Activated T-cell treated with anti-CD3 and anti-CD28 coated beads, Interleukin-2, amount 50 U/mL, for 4 hours (primary cell): Measurements from ENCODE around the gene G2E3. TPM values are rescaled to one million over a fixed set of nuclear protein-coding genes. Genes with fewer than 3 reads are reported as not detected.
"Not testable (repeated sequence)": the region's sequence is repeated elsewhere in the genome, so short reads cannot be mapped to it uniquely, and the experiment has no call there.

Experiments
- ATAC-seq, 2 donors: fragments of 200-7000 bp; cut with Tn5 transposase; one replicate each; pipeline ENCODE4 v1.10.0; 2021
- DNase-seq: peaks from one replicate; pipeline ENCODE4 v3.0.0-alpha.2; 2020
- H3K27me3 Mint-ChIP-seq: one replicate; pipeline ENCODE4 v1.8.0; 2021; ENCODE audit warnings: low read depth, mixed read lengths
- H3K36me3 Mint-ChIP-seq: one replicate; pipeline ENCODE4 v1.8.0; 2022; ENCODE audit warnings: mixed read lengths; ENCODE audit not compliant: insufficient read depth
- H3K4me1 Mint-ChIP-seq: one replicate; pipeline ENCODE4 v1.8.0; 2021; ENCODE audit warnings: low read depth, mixed read lengths
- H3K4me3 Mint-ChIP-seq: one replicate; pipeline ENCODE4 v1.8.0; 2021; ENCODE audit warnings: mild to moderate bottlenecking, moderate library complexity, mixed read lengths
- H3K9me3 Mint-ChIP-seq: one replicate; pipeline ENCODE4 v1.8.0; 2021; ENCODE audit warnings: mixed read lengths
- total RNA-seq, 3 donors: library from RNA; stranded (reverse); gene quantifications; one replicate each; pipeline ENCODE4 v1.2.1, GENCODE V29; 2021

Gene G2E3
- total RNA-seq, 3 donors from 2014 or later, result 11.6 to 16.5 (median 16.0) TPM

- Mint-ChIP-seq H3K4me3 (no peak overlapping the region), H3K36me3 (peaks cover 9% of the 10 kb centered on the region), H3K27me3 (no peaks in the 10 kb centered on the region), H3K9me3 (no peaks in the 10 kb centered on the region), H3K4me1 (peaks cover 79% of the 10 kb centered on the region)
- no peak for DNase-seq
- ATAC-seq, result no peak
Observed at GRCh38 chr14:30573226-30573814, 14.4 kb downstream of the G2E3 start.

- no peak for ATAC-seq
- peaks cover 81% of the 10 kb centered on the region for H3K4me1 Mint-ChIP-seq
- no peaks in the 10 kb centered on the region for H3K27me3 Mint-ChIP-seq
- no peak overlapping the region for H3K4me3 Mint-ChIP-seq
- peaks cover 9% of the 10 kb centered on the region for H3K36me3 Mint-ChIP-seq
- DNase-seq, result no peak
- H3K9me3 Mint-ChIP-seq, result no peaks in the 10 kb centered on the region
Observed at GRCh38 chr14:30573966-30574365, 15.0 kb downstream of the G2E3 start.

DNA sequence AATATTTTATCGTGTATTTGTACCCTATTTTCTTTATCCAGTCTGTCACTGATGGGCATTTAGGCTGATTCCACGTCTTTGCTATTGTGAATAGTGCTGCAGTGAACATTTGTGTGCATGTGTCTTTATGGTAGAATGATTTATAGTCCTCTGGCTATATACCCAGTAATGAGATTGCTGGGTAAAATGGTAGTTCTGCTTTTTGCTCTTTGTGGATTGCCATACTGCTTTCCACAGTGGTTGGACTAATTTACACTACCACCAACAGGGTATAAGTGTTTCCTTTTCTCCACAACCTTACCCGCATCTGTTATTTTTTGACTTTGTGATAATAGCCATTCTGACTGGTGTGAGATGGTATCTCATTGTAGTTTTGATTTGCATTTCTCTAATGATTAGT, 15.8 kb downstream of the G2E3 start:
- not testable (repeated sequence) for DNase-seq, ATAC-seq, H3K27me3 Mint-ChIP-seq, H3K4me3 Mint-ChIP-seq, H3K36me3 Mint-ChIP-seq, H3K9me3 Mint-ChIP-seq
- peaks cover 75% of the 10 kb centered on the region for H3K4me1 Mint-ChIP-seq

GRCh38 chr14:30576333-30576732, 17.4 kb downstream of the G2E3 start:
- not testable (repeated sequence) for H3K9me3 Mint-ChIP-seq, DNase-seq, H3K4me3 Mint-ChIP-seq, H3K36me3 Mint-ChIP-seq, ATAC-seq, H3K27me3 Mint-ChIP-seq
- H3K4me1 Mint-ChIP-seq, result peaks cover 59% of the 10 kb centered on the region

DNA sequence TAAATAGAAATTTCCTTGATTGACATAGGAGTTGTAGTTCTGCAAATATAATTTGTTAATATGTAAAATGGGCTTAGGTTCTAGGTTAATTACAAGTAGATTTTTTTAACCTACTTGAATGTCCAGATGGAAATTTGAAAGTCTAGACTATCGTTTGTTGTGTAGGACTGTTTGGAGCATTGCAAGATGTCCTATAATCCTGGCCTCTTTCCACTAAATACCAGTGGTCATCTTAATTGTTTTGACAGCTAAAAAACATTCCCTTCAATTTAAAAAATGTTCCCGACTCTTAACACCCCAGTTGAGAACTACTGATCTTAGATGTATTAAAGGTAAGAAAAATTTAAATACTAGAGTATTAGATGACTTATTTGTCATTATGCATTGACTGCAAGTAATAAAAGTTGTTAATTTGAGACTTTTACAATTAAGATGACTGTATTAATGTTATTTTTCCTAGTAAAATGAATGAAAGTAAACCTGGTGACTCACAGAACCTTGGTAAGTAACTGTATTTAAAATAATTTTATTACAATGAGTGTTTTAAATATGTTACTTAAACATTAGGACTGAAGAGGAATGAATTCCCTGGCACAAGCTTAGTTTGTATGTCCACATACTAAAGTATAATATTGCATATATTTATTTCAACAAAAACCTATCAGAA, 21.8 kb downstream of the G2E3 start:
- ATAC-seq, result no peak
- H3K9me3 Mint-ChIP-seq, result peaks cover 19% of the 10 kb centered on the region
- no peak for DNase-seq
- no peaks in the 10 kb centered on the region for H3K27me3 Mint-ChIP-seq
- H3K36me3 Mint-ChIP-seq, result peaks cover 36% of the 10 kb centered on the region
- no peak overlapping the region for H3K4me3 Mint-ChIP-seq
- H3K4me1 Mint-ChIP-seq, result peaks cover 33% of the 10 kb centered on the region

DNA sequence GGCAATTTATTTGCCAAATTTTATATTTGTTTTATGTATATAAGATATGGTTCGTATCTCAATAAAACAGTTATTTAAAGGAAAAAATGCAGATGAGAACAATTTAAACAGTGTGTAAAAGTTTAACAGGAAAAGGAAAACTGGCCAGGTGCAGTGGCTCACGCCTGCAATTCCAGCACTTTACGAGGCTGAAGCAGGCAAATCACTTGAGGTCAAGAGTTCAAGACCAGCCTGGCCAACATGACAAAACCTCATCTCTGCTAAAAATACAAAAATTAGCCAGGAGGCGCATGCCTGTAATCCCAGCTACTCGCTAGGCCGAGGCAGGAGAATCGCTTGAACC, 22.3 kb downstream of the G2E3 start:
- H3K4me1 Mint-ChIP-seq, result peaks cover 31% of the 10 kb centered on the region
- no peaks in the 10 kb centered on the region for H3K27me3 Mint-ChIP-seq
- peaks cover 19% of the 10 kb centered on the region for H3K9me3 Mint-ChIP-seq
- ATAC-seq, result no peak
- DNase-seq, result no peak
- H3K36me3 Mint-ChIP-seq, result peaks cover 40% of the 10 kb centered on the region
- no peak overlapping the region for H3K4me3 Mint-ChIP-seq

- DNase-seq, result no peak
Observed at GRCh38 chr14:30582376-30582775, 23.4 kb downstream of the G2E3 start.

GRCh38 chr14:30584058-30584630, 25.2 kb downstream of the G2E3 start:
- H3K27me3 Mint-ChIP-seq, result no peaks in the 10 kb centered on the region
- no peak overlapping the region for H3K4me3 Mint-ChIP-seq
- no peak for DNase-seq
- peaks cover 17% of the 10 kb centered on the region for H3K4me1 Mint-ChIP-seq
- H3K9me3 Mint-ChIP-seq, result peaks cover 19% of the 10 kb centered on the region
- peaks cover 50% of the 10 kb centered on the region for H3K36me3 Mint-ChIP-seq
- ATAC-seq, result no peak

More at GRCh38 chr14:30582376-30582775, 23.4 kb downstream of the G2E3 start:
- Mint-ChIP-seq H3K4me1 (peaks cover 28% of the 10 kb centered on the region), H3K27me3 (no peaks in the 10 kb centered on the region), H3K9me3 (peaks cover 19% of the 10 kb centered on the region), H3K36me3 (peaks cover 45% of the 10 kb centered on the region), H3K4me3 (no peak overlapping the region)
- no peak for ATAC-seq

GRCh38 chr14:30585204-30585603, 26.2 kb downstream of the G2E3 start:
- DNase-seq (no peak), ATAC-seq (no peak)
- Mint-ChIP-seq H3K36me3 (peaks cover 57% of the 10 kb centered on the region), H3K9me3 (peaks cover 19% of the 10 kb centered on the region), H3K4me1 (peaks cover 17% of the 10 kb centered on the region), H3K4me3 (no peak overlapping the region), H3K27me3 (no peaks in the 10 kb centered on the region)

DNA sequence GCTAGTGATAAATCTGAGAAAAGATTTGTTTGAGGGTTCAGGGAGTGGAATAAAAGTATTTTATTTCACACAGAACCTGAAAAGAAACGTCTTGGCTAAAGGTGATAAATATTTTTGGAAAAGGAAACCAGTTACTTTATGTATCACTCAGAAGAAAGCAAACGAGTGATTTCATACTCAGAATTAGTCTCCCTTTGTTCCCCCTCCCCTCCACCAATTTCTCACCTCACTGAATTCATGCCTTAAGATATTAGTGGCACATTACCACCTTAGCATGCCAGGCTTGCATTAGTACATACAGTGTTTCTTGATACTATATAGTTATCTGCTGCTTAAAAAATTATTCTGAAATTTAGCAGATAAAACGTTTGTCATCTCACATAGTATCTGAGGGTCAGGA, 28.2 kb downstream of the G2E3 start:
- Mint-ChIP-seq H3K4me3 (no peak overlapping the region), H3K4me1 (peaks cover 14% of the 10 kb centered on the region), H3K27me3 (no peaks in the 10 kb centered on the region), H3K36me3 (peaks cover 64% of the 10 kb centered on the region), H3K9me3 (peaks cover 19% of the 10 kb centered on the region)
- no peak for DNase-seq
- no peak for ATAC-seq

- H3K9me3 Mint-ChIP-seq, result peaks cover 13% of the 10 kb centered on the region
- H3K4me3 Mint-ChIP-seq, result no peak overlapping the region
- peaks cover 14% of the 10 kb centered on the region for H3K4me1 Mint-ChIP-seq
- DNase-seq (no peak), ATAC-seq (no peak)
- no peaks in the 10 kb centered on the region for H3K27me3 Mint-ChIP-seq
- H3K36me3 Mint-ChIP-seq, result peaks cover 55% of the 10 kb centered on the region
Observed at GRCh38 chr14:30588873-30589272, 29.9 kb downstream of the G2E3 start.

DNA sequence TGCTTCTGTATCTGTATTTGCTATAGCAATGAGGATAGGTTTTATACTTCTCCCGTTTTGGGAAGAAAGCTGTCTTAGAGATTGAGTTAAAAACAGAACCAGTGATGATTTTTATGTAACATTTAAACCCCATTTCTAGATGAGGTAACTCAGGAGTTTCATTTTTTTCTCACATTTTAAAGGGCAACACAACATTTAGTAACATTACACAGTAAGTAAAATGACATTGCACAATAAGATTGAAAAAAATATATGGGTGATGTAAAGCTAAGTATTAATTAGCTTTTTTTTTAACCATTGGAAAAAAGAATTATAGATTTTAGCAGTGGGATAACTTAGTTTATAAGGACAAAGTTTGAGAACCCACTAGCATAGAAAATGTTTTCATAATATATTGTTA, 38.0 kb downstream of the G2E3 start:
- no peaks in the 10 kb centered on the region for H3K4me1 Mint-ChIP-seq
- no peak overlapping the region for H3K4me3 Mint-ChIP-seq
- DNase-seq, result no peak
- H3K9me3 Mint-ChIP-seq, result no peaks in the 10 kb centered on the region
- no peaks in the 10 kb centered on the region for H3K27me3 Mint-ChIP-seq
- H3K36me3 Mint-ChIP-seq, result peaks cover 25% of the 10 kb centered on the region
- no peak for ATAC-seq

DNA sequence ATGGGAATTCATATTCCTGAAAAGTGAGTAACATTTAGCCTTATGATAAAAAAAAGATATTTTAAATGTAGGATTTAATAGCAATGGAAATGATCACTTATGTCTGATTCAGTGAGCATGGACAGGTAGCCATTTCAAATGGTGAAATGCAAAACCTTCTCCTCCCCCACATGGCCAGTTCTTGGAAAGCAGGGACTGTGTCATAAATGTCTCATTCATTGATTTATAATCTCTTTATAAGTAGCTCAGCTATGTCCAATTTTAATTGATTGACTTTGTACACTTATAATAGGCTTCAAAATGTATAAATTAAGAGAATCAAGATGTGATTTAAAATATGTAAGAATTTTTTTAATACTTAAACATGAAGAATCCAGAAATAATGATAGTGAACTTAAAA, 38.5 kb downstream of the G2E3 start:
- Mint-ChIP-seq H3K36me3 (peaks cover 22% of the 10 kb centered on the region), H3K9me3 (no peaks in the 10 kb centered on the region), H3K4me3 (no peak overlapping the region), H3K27me3 (no peaks in the 10 kb centered on the region), H3K4me1 (no peaks in the 10 kb centered on the region)
- DNase-seq (no peak), ATAC-seq (no peak)

DNA sequence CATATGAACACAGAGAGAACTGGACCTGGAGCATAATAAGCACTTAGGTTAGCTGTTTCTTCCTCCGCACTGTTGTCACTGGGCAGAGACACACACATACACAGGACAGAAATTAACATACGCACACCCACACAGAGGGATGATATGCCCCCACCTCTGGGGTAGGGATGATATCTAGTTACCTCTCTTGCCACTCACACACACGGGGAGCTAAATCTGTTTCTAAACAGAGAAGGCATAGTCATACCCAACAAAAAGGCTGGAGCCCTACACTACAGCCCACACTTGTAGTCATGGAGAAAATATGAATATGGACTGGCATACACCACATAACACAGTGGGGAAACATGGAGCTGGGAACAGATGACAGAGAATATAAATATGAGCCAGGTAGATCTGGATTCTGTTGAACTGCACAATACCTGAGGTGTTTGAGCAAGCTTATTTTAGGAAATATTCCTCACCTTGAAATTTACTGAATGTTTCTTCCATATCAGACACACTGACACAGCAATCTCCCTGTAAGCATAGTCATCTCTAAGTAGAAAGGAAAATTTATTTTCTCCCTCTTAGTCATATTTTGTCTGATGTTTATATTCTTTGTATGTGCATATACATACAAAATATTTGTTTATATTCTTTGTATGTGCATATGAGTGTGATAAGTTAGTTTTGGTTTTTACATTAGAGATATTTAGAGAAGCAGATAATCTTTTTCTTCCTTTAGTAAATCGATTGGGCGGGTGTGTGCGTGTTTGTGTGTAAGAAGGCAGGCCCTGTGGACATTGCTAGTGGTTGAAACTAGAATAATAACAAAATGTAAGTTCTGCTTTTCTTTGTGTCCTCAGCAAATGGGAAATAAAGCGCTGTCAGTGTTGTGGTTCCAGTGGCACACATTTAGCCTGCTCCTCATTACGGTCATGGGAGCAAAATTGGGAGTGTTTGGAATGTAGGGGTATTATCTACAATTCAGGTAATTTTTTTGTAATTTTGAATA, 42.3 kb downstream of the G2E3 start:
- ATAC-seq (no peak), DNase-seq (no peak)
- peaks cover 27% of the 10 kb centered on the region for H3K36me3 Mint-ChIP-seq
- H3K9me3 Mint-ChIP-seq, result no peaks in the 10 kb centered on the region
- H3K4me3 Mint-ChIP-seq, result no peak overlapping the region
- no peaks in the 10 kb centered on the region for H3K4me1 Mint-ChIP-seq
- H3K27me3 Mint-ChIP-seq, result no peaks in the 10 kb centered on the region
